ENCODE data around the gene CNMD.

Gene CNMD

DNA sequence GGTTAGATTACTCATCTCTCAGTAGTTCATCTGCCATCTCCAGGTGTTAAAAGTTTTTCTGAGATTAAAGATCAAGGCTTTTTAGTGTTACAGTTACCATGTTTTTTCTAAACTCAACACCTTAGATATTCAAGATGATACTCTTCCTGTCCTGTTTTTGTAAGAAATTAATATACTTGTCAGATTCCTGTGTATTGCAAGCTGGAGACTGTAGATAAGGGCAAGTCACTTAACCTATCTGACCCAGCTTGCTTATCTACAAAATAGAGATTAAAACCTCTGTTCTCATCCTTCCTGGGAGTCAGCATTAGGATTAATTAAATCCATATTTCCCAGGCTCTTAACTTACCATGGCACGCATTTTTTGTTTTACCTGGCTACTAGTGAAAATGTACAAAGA lies 61.8 kb downstream of the CNMD start:
- Histone ChIP-seq H3K27me3 (ENCODE audit: insufficient read depth, low read depth, severe bottlenecking) (no peaks in the 10 kb centered on the region), H3K4me3 (ENCODE audit: low read depth, low read length) (no peak overlapping the region), H3K9me3 (ENCODE audit: severe bottlenecking) (no peaks in the 10 kb centered on the region), H3K27ac (no peak overlapping the region), H3K36me3 (no peaks in the 10 kb centered on the region; the same call in 1 of the 2 replicates)
- TF ChIP-seq, protein P1, sequence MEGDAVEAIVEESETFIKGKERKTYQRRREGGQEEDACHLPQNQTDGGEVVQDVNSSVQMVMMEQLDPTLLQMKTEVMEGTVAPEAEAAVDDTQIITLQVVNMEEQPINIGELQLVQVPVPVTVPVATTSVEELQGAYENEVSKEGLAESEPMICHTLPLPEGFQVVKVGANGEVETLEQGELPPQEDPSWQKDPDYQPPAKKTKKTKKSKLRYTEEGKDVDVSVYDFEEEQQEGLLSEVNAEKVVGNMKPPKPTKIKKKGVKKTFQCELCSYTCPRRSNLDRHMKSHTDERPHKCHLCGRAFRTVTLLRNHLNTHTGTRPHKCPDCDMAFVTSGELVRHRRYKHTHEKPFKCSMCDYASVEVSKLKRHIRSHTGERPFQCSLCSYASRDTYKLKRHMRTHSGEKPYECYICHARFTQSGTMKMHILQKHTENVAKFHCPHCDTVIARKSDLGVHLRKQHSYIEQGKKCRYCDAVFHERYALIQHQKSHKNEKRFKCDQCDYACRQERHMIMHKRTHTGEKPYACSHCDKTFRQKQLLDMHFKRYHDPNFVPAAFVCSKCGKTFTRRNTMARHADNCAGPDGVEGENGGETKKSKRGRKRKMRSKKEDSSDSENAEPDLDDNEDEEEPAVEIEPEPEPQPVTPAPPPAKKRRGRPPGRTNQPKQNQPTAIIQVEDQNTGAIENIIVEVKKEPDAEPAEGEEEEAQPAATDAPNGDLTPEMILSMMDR (IDR thresholded peaks at IDR 0.05; ENCODE audit: low read depth, low read length): no peak
- no peak for DNase-seq

- H3K27me3 ChIP-seq (ENCODE audit: insufficient read depth, low read depth, severe bottlenecking): no peaks in the 10 kb centered on the region
- no peak overlapping the region for H3K4me3 ChIP-seq (ENCODE audit: low read depth, low read length)
- TF ChIP-seq, protein P1 (IDR thresholded peaks at IDR 0.05; ENCODE audit: low read depth, low read length): no peak
- no peaks in the 10 kb centered on the region; the same call in 1 of the 2 replicates for H3K36me3 ChIP-seq
- no peak for DNase-seq
- H3K27ac ChIP-seq: no peak overlapping the region
- no peaks in the 10 kb centered on the region for H3K9me3 ChIP-seq (ENCODE audit: severe bottlenecking)
These were observed 66.2 kb downstream of the CNMD start for GRCh38 chr13:52673465-52673864.

DNA sequence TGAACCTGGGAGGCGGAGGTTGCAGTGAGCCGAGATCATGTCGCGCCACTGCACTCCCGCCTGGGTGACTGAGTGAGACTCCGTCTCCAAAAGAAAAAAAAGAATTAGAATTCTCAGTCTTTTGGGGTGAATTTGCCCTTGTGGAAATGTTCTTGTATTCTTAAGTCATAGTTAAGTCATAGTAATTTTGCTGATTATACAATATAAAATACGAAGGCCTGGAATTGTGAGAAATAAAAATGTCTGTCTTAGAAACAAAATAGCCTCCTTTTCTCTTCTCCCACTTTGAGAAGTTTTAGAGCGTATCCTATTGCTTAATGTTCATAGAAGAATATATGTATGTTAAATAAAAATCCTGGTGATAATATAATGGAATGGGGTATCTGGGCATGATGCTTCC lies 68.9 kb downstream of the CNMD start:
- Histone ChIP-seq H3K9me3 (ENCODE audit: severe bottlenecking) (no peaks in the 10 kb centered on the region), H3K27me3 (ENCODE audit: insufficient read depth, low read depth, severe bottlenecking) (no peaks in the 10 kb centered on the region), H3K27ac (no peak overlapping the region), H3K36me3 (no peaks in the 10 kb centered on the region; the same call in 1 of the 2 replicates), H3K4me3 (ENCODE audit: low read depth, low read length) (no peak overlapping the region)
- no peak for DNase-seq
- TF ChIP-seq, protein P1 (IDR thresholded peaks at IDR 0.05; ENCODE audit: low read depth, low read length): no peak

DNA sequence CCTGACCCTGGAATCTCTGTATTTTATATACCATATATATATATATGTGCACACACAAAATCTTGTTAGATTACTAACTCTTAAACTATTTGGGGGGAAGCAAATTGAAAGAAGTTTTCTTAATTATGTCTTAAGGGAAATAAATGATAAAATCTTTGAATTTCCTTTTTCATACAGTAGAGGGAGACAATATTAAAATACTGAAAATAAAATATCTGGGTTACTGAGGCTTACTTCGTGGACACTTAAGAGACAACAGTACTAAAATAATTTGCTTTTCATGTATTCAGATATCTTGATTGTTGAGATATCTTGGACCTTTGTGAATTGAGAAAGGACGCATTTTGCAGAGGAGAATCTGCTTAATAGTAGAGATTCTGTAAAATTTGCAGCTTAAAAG lies 69.9 kb downstream of the CNMD start:
- H3K36me3 ChIP-seq: no peaks in the 10 kb centered on the region; the same call in 1 of the 2 replicates
- DNase-seq: no peak
- TF ChIP-seq, protein P1 (IDR thresholded peaks at IDR 0.05; ENCODE audit: low read depth, low read length): no peak

DNA sequence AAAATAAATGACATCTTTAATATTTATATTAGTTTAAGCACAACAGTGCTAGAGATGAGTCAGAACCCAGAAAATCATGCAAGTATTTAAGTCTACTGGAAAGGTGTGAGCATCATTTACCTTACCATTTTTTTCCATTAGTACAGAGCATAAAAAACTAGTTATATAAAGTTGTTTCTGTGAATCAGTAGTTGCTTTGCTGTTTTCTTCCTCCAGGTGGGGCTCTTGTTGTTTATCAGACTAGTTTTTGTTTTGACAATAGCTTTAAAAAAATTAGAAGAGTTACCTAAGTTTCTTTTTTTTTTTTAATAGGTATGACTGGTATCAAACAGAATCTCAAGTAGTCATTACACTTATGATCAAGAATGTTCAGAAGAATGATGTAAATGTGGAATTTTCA lies 74.3 kb downstream of the CNMD start:
- Histone ChIP-seq H3K27me3 (ENCODE audit: insufficient read depth, low read depth, severe bottlenecking) (no peaks in the 10 kb centered on the region), H3K9me3 (ENCODE audit: severe bottlenecking) (no peaks in the 10 kb centered on the region), H3K36me3 (no peaks in the 10 kb centered on the region; the same call in 1 of the 2 replicates), H3K4me3 (ENCODE audit: low read depth, low read length) (no peak overlapping the region), H3K27ac (no peak overlapping the region)
- TF ChIP-seq, protein P1 (IDR thresholded peaks at IDR 0.05; ENCODE audit: low read depth, low read length): no peak
- no peak for DNase-seq

More for the DNA sequence above, 69.9 kb downstream of the CNMD start:
- Histone ChIP-seq H3K27me3 (ENCODE audit: insufficient read depth, low read depth, severe bottlenecking) (no peaks in the 10 kb centered on the region), H3K27ac (no peak overlapping the region), H3K4me3 (ENCODE audit: low read depth, low read length) (no peak overlapping the region), H3K9me3 (ENCODE audit: severe bottlenecking) (no peaks in the 10 kb centered on the region)

- H3K4me3 ChIP-seq (ENCODE audit: low read depth, low read length): no peak overlapping the region
- DNase-seq: no peak
- no peaks in the 10 kb centered on the region for H3K27me3 ChIP-seq (ENCODE audit: insufficient read depth, low read depth, severe bottlenecking)
- no peak overlapping the region for H3K27ac ChIP-seq
- H3K9me3 ChIP-seq (ENCODE audit: severe bottlenecking): no peaks in the 10 kb centered on the region
- no peaks in the 10 kb centered on the region; the same call in 1 of the 2 replicates for H3K36me3 ChIP-seq
- TF ChIP-seq, protein P1 (IDR thresholded peaks at IDR 0.05; ENCODE audit: low read depth, low read length): no peak
These were observed 75.3 kb downstream of the CNMD start for GRCh38 chr13:52664272-52664671.
